Measurements from ENCODE around the gene BMP8B. TPM values are rescaled to one million over a fixed set of nuclear protein-coding genes. Genes with fewer than 3 reads are reported as not detected.
"Not testable (repeated sequence)": the region's sequence is repeated elsewhere in the genome, so short reads cannot be mapped to it uniquely, and the experiment has no call there.

BMP8B gene
- total RNA-seq, 1 experiment from 2014 or later = 12.6 TPM

GRCh38 chr1:39822146-39822545 lies 33.5 kb upstream of the BMP8B start:
- no peaks in the 10 kb centered on the region for H3K27me3 ChIP-seq
- no peak for DNase-seq

GRCh38 chr1:39819091-39819812 lies 30.6 kb upstream of the BMP8B start:
- H3K9me3 ChIP-seq (replicated peaks) = no peaks in the 10 kb centered on the region
- peaks cover 7% of the 10 kb centered on the region; the same call in 1 of the 2 replicates for H3K4me1 ChIP-seq
- DNase-seq = no peak
- no peaks in the 10 kb centered on the region for H3K36me3 ChIP-seq
- H3K27me3 ChIP-seq = no peaks in the 10 kb centered on the region
- no peak overlapping the region for H3K4me3 ChIP-seq
- no peak overlapping the region for H3K27ac ChIP-seq

More at GRCh38 chr1:39822146-39822545, 33.5 kb upstream of the BMP8B start:
- Histone ChIP-seq H3K27ac (no peak overlapping the region), H3K36me3 (no peaks in the 10 kb centered on the region), H3K9me3 (replicated peaks) (no peaks in the 10 kb centered on the region), H3K4me3 (no peak overlapping the region), H3K4me1 (peaks cover 7% of the 10 kb centered on the region; the same call in 1 of the 2 replicates)

GRCh38 chr1:39818482-39818881 lies 29.8 kb upstream of the BMP8B start:
- H3K4me1 ChIP-seq = peaks cover 7% of the 10 kb centered on the region; the same call in 1 of the 2 replicates
- DNase-seq = no peak
- no peaks in the 10 kb centered on the region for H3K9me3 ChIP-seq (replicated peaks)
- H3K27ac ChIP-seq = no peak overlapping the region
- no peaks in the 10 kb centered on the region for H3K27me3 ChIP-seq
- no peak overlapping the region for H3K4me3 ChIP-seq
- no peaks in the 10 kb centered on the region for H3K36me3 ChIP-seq

GRCh38 chr1:39817091-39817932 lies 28.6 kb upstream of the BMP8B start:
- not testable (repeated sequence) for H3K27me3 ChIP-seq; H3K27ac ChIP-seq; H3K4me1 ChIP-seq; H3K9me3 ChIP-seq (replicated peaks); H3K36me3 ChIP-seq
- peak overlapping the region; percentile 29; the same call in 1 of the 2 replicates for H3K4me3 ChIP-seq
- DNase-seq = peak; percentile 63 to 70

GRCh38 chr1:39816415-39817090 lies 27.9 kb upstream of the BMP8B start:
- H3K9me3 ChIP-seq (replicated peaks) = no peaks in the 10 kb centered on the region
- no peaks in the 10 kb centered on the region for H3K27me3 ChIP-seq
- H3K36me3 ChIP-seq = no peaks in the 10 kb centered on the region
- peaks cover 7% of the 10 kb centered on the region; the same call in 1 of the 2 replicates for H3K4me1 ChIP-seq
- H3K27ac ChIP-seq = peak overlapping the region; percentile 15
- peak; percentile 80 to 91 for DNase-seq
- no peak overlapping the region for H3K4me3 ChIP-seq

- no peak overlapping the region for H3K4me3 ChIP-seq
- no peaks in the 10 kb centered on the region for H3K27me3 ChIP-seq
- H3K36me3 ChIP-seq = no peaks in the 10 kb centered on the region
- peaks cover 7% of the 10 kb centered on the region; the same call in 1 of the 2 replicates for H3K4me1 ChIP-seq
- no peak for DNase-seq
- no peak overlapping the region for H3K27ac ChIP-seq
- peaks cover 3% of the 10 kb centered on the region for H3K9me3 ChIP-seq (replicated peaks)
Measured at GRCh38 chr1:39812913-39813312, 24.2 kb upstream of the BMP8B start.

GRCh38 chr1:39808784-39809517 lies 20.3 kb upstream of the BMP8B start:
- Histone ChIP-seq H3K4me1 (no peaks in the 10 kb centered on the region), H3K36me3 (no peaks in the 10 kb centered on the region), H3K27me3 (no peaks in the 10 kb centered on the region), H3K9me3 (replicated peaks) (peaks cover 3% of the 10 kb centered on the region), H3K27ac (no peak overlapping the region), H3K4me3 (no peak overlapping the region)
- DNase-seq = no peak

- no peak overlapping the region for H3K27ac ChIP-seq
- no peaks in the 10 kb centered on the region for H3K27me3 ChIP-seq
- H3K36me3 ChIP-seq = no peaks in the 10 kb centered on the region
- no peak for DNase-seq
- no peak overlapping the region for H3K4me3 ChIP-seq
- H3K9me3 ChIP-seq (replicated peaks) = peaks cover 3% of the 10 kb centered on the region
- H3K4me1 ChIP-seq = peaks cover under 1% of the 10 kb centered on the region
Measured at GRCh38 chr1:39805385-39805784, 16.7 kb upstream of the BMP8B start.

- Histone ChIP-seq H3K27ac (no peak overlapping the region), H3K4me3 (no peak overlapping the region), H3K36me3 (no peaks in the 10 kb centered on the region), H3K4me1 (peaks cover 9% of the 10 kb centered on the region), H3K27me3 (no peaks in the 10 kb centered on the region), H3K9me3 (replicated peaks) (no peaks in the 10 kb centered on the region; the same call in 1 of the 2 replicates)
- DNase-seq = no peak
Measured at GRCh38 chr1:39802496-39803260, 14.0 kb upstream of the BMP8B start.

- no peak overlapping the region for H3K27ac ChIP-seq
- no peaks in the 10 kb centered on the region; the same call in 1 of the 2 replicates for H3K9me3 ChIP-seq (replicated peaks)
- DNase-seq = no peak
- no peaks in the 10 kb centered on the region for H3K27me3 ChIP-seq
- no peaks in the 10 kb centered on the region for H3K36me3 ChIP-seq
- H3K4me3 ChIP-seq = no peak overlapping the region
- H3K4me1 ChIP-seq = peaks cover 9% of the 10 kb centered on the region
Measured at GRCh38 chr1:39800471-39800835, 11.8 kb upstream of the BMP8B start.

GRCh38 chr1:39799770-39800470 lies 11.3 kb upstream of the BMP8B start:
- Histone ChIP-seq H3K4me1 (peaks cover 9% of the 10 kb centered on the region), H3K36me3 (no peaks in the 10 kb centered on the region), H3K4me3 (no peak overlapping the region), H3K27me3 (no peaks in the 10 kb centered on the region), H3K27ac (peak overlapping the region; percentile 2; the same call in 1 of the 2 replicates), H3K9me3 (replicated peaks) (no peaks in the 10 kb centered on the region; the same call in 1 of the 2 replicates)
- peak; percentile 76 to 83 for DNase-seq

GRCh38 chr1:39798859-39799769 lies 10.4 kb upstream of the BMP8B start:
- peak; percentile 57 to 63 for DNase-seq
- not testable (repeated sequence) for H3K9me3 ChIP-seq (replicated peaks)

More at GRCh38 chr1:39798859-39799769, 10.4 kb upstream of the BMP8B start:
- H3K27ac ChIP-seq = peak overlapping the region; percentile 2; the same call in 1 of the 2 replicates
- H3K4me3 ChIP-seq, H3K4me1 ChIP-seq, H3K27me3 ChIP-seq, H3K36me3 ChIP-seq: not testable (repeated sequence)

Measured in SJCRH30 (cell line).